Measurements from ENCODE around the gene ATP6V1C2.

DNA sequence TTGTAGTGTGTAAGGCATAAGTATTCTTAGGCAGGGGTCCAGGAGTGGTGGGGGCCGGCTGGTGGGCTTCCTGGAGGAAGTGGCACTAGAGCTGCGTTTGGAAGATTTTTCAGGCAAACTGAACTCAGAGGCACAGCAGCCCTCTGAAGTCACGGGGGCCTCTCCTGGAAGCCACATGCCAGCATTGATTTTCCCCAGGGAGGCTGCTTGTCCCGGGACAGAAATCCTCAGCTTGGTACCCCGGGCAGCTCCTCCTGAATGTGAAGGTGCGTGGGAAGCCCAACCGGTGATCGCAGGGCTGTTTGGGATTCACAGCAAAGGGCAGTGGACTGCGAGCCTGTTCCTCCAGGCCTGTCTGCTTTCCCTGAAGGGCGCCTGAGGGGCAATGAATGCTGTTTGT is 92.7 kb downstream of the ATP6V1C2 start:
- TF ChIP-seq, protein P1, sequence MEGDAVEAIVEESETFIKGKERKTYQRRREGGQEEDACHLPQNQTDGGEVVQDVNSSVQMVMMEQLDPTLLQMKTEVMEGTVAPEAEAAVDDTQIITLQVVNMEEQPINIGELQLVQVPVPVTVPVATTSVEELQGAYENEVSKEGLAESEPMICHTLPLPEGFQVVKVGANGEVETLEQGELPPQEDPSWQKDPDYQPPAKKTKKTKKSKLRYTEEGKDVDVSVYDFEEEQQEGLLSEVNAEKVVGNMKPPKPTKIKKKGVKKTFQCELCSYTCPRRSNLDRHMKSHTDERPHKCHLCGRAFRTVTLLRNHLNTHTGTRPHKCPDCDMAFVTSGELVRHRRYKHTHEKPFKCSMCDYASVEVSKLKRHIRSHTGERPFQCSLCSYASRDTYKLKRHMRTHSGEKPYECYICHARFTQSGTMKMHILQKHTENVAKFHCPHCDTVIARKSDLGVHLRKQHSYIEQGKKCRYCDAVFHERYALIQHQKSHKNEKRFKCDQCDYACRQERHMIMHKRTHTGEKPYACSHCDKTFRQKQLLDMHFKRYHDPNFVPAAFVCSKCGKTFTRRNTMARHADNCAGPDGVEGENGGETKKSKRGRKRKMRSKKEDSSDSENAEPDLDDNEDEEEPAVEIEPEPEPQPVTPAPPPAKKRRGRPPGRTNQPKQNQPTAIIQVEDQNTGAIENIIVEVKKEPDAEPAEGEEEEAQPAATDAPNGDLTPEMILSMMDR (IDR thresholded peaks at IDR 0.05): no peak
- no peak for TF ChIP-seq POLR2A (IDR thresholded peaks at IDR 0.05)
